ENCODE results near the gene SOX12.

The SOX12 gene

DNA sequence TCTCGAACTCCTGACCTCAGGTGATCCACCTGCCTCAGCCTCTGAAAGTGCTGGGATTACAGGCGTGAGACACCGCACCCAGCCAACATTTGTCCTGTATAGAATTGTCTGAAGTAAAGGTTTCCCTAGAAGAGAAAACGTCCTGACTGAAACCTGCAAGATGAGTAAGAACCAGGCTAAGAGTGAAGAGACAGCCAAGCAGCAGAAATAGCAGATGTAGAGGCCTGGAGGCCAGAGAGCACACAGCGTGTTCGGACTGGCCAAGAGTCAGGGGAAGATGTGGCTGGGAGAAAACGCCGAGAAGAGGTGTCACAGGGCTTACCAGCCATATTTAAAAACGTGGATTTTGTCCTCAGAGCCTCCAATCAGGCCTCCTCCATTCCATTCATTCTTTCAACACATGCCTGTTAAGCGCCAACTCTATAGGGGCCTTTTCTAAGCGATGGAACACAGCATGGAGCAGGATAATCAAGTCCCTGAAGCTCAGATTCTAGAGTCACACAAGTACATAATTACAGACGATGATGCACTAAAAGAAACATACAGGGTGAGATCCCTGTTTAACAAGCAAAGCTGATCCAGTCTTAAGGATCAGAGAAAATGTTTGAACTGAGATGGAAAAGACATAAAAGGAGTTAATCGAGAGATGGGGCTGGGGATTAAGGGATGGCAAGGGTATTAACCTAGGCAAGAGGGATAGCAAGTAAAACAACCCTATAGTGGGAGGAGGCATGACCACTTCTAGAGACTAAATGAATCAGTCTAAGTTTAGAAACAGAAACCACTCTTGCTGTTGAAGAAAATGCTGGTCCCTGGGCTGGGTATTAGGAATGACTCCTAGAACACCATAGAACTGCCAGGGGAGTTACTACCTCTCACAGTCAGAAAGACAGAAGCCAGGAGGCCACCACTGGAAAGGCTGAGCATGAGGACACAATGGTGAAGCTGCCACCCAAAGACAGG is 23.2 kb upstream of the SOX12 start:
- DNase-seq: no peak

DNA sequence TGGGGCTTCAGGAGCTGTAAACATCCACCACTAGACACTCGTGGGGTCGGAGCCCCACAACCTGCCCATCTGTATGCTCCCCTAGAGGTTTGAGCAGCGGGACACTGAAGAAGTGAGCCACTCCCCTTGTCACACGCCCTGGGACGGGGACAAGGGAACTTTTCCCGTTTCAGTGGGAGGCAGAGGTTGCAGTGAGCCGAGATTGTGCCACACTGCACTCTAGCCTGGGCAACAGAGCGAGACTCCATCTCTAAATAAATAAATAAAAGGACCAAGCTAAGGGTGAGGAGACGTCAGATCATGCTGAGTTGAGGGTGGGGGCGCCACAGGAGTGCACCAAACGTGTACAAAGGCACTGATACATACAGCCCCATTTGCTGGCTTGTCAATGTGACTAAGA is 19.6 kb upstream of the SOX12 start:
- no peak for DNase-seq

DNA sequence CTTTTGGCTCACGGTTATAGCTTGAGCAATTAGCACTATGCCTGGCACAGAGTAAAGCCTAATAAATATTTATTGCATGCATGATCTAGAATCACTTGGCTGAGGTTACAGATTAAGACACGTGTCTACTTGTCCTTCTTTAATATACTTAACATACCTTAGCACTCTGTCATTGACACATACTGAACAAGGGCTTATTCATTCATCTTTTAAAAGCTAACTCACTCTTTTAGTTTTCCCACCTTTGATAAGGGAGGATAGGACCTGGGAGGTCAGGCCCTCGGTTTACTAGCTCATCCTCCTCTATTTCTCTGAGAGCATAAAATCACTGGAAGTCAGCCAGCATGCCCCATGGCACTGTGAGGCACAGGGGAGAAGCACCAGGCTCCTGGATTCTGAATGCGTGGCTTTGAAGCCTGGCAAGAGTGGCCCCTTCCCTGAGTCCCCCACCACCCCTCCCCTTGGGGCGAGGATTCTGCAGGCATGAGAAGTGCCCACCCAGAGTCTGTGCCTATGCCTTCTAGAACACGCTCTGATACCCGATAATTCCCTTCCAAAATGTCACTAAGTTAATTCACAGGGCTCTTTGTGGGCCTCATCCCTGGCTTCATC is 16.8 kb upstream of the SOX12 start:
- DNase-seq: no peak

DNA sequence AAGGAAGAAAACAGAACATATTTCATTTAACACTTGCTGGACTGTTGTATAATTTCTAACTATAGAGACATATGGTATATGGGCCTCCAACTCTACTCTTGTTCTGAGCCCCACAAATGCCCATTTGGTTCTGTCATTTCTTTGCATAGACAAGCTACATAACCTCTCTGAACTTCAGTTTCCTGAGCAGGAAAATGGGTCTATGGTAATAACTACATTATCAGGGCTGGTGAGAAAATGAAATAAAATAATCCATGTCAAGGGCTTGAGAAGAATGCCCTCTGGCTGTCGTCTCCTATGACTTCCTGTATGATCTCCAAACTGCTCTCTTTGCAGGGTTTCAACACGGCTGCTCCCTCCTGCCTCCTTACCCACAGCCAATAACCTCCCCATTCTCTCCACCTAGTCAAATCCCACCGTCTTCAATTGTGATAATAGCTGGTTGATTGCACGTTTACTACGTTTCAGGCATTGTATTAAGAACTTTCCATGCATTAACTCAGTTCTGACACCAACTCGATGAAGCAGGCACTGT is 16.0 kb upstream of the SOX12 start:
- DNase-seq: no peak

DNA sequence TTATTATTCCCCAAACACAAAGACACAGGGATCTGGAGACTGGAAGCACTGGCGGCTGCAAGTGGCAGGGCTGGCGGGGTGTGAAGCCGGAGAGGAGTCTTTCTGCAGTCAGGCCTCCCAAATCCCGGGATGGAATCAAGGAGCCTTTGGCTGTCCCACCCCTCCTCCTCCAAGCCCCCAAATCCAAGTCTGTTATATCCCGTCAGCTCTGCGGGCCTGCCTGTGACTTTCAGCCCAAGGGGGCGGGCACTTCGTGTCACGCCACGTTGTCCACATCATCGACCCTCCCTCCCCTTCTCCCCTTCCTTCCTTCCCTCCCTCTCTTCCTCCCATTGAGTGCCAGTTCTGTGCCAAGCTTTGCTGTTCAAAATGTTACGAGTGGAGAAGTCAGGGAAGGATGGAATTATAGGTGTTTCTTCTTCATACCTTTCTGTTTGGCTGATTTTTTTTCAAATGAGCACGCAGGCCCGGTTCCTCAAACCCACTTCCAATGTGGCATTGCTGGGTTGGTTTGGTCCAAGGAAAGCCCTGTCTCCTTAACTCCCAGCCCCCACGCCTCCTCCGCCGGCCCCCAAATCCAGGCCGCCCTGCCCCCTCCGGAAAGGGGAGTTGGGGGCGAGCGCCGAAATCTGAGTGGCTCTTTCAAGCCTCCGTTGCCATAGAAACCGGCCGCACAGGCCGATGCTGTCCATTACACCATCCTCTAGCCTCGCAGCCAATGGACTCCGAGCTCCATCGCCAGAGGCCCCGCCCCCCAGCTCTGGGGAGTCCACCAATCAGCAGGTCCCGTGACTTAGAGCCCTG is 15.3 kb upstream of the SOX12 start:
- peak; percentile 71 for DNase-seq

DNA sequence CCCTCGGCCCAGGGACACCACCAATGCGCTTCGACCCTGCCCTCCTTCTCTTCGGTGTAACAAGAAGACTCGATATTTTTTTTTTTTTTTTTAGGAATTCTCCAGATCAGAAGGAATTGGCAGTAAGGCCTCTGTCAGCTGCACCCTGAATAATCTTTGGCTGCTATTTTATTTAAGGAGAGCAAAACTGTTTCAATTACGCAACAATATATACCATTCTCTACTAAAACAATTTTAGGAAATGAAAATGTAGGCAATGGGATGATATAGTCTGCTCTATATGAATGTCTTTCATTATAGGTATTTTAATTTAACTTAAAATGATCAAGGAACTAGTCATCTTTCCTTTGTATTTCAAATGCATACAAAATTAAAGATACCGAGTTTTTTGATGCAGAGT is 14.7 kb upstream of the SOX12 start:
- DNase-seq: no peak

DNA sequence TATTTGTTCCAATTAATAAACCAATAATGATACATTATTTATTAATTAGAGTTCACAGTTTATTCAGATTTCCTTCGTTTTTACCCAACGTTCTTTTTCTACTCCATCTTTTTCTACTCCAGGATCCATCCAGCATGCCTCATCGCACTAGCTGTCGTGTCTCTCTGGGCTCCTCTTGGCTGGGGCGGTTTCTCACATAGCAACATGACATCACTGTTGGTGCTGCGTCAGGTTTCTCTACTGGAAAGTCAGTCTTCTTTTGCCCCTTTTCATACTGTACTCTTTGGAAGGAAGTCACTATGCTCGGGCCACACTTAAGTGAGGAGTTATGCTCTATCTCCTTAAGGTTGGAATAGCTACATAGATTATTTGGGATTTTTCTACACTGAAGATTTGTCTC is 13.7 kb upstream of the SOX12 start:
- DNase-seq: no peak

DNA sequence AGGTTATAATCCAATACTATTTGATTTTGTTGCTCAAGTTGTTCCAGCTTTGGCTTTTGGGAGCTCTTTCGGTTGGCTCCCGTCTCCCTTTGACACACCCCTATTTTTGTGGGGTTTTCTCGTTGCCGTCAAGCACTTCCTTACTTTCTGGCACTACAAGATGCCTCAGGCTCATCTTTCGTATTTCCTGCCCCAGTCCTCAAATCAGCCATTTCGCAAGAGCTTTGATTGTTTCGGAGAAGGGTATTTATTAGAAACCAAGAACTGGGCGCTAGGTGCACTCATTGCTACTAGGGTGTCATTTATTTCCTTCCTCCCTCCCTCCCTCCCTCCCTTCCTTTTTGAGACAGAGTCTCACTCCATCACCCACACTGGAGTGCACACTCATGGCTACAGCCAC is 13.3 kb upstream of the SOX12 start:
- no peak for DNase-seq

DNA sequence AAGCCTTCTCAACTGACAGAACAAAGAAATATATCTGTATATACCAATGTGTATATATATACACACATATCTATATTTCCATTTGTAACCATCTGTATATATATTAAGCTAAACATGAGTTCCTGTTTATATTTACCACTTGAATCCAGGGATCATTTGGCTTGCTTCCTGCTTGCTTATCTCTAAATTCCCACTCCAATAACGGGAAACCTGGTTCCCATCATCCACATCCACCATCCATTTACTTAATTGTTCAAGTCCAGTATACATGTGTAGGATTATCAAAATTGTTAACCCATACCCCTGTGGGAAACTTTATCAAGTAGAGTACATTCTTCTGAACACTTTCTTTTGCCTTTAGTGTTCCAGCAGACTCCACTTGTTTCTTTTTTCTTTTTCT is 12.5 kb upstream of the SOX12 start:
- no peak for DNase-seq

DNA sequence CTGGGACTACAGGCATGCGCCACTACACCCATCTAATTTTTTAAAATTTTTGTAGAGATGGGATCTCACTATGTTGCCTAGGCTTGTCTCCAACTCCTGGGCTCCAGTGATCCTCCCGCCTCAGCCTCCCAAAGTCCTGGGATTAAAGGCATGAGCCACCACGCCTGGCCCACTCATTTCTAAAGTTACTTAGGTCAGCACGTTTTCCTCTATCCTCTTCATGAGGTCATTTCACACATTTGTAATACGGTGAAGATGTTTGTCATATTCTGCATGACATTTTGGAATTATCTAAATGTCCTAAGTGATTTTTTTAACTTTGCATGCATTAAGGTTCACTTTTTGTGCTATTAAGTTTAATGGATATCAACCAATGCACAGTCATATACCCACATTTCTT is 11.9 kb upstream of the SOX12 start:
- no peak for DNase-seq

DNA sequence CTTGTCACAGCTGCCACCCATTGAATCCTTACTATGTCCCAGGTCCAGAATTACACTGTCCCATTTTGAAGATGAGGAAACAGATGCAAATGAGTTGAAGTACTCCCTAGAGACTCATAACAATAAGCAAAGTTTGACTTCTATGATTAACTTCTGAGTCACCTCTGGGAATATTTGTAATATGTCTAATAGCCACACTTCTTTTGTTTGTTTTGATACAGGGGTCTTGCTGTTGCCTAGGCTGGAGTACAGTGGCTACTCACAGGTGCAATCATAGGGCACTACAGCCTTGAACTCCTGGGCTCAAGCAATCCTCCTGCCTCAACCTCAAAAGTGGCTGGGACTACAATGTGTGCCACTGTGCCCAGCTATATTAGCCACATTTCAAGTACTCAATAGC is 11.4 kb upstream of the SOX12 start:
- DNase-seq: no peak

DNA sequence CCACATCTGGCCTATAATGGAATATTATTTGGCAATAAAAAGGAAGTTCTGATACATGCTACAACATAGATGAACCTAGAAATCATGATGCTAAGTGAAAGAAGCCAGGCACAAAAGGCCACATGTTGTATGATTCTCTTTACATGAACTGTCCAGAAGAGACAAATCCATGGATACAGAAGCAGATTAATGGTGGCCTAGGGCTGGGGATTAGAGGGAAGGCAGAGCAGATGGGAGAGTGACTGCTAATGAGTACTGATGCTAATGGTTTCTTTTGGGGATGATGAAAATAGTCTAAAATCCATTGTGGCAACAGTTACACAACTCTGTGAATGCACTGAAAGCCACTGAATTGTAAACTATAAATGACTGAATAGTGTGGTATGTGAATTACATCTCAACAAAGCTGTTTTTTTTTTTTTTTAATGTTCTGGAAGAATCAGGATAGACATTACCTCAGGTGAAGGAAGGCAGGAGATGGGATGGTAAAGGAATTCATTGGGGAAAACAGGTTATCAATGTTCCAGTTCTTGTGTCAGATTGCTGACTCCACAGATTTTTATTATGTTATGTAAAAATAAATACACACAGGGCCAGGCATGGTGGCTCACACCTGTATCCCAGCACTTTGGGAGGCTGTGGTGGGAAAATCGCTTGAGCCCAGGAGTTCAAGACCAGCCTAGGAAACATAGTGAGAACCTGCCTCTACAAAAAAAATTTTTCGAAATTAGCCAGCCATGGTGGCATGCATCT is 8.9 kb upstream of the SOX12 start:
- no peak for DNase-seq

DNA sequence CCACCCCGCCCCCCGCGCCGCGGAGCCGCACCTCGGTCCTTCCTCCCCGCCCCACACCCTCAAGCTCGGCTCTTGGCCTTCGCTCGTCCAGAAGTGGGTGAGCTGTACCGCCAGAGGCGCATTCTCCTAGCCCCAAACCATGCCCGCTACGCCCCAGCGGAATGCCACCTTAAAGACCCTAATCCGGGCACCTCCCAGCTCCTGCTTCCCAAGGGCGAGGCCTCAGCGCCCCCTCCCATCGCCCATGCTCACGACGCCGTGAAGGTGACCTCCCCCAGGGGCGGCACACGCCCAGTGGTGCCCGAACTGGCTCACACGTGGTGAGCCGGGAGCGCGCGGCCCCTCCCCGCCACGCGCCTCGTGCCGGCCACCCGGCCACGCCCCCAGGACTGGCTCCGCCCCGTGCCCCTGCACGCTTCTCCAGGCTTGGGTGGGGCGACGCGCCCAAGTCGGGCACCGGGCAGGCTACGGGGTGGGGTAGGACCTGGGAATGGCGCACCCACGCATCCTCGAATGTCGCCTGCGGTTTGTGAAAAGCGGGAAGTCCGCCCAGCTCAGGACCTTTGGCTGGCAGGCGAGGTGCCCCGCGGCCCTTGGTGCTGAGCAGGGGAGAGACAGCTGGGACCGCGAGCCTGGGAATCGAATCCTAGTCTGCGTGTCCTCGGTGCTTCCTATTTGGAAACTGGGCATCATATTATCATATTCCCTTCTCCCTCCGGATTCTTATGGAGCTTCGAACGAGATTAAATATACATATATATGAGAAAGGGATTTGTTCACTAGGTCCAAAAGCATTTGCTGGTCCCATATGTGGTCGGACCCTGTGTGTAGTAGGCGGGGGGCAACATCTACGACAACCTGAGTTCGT is 941 bp upstream of the SOX12 start:
- DNase-seq: peak; percentile 89

DNA sequence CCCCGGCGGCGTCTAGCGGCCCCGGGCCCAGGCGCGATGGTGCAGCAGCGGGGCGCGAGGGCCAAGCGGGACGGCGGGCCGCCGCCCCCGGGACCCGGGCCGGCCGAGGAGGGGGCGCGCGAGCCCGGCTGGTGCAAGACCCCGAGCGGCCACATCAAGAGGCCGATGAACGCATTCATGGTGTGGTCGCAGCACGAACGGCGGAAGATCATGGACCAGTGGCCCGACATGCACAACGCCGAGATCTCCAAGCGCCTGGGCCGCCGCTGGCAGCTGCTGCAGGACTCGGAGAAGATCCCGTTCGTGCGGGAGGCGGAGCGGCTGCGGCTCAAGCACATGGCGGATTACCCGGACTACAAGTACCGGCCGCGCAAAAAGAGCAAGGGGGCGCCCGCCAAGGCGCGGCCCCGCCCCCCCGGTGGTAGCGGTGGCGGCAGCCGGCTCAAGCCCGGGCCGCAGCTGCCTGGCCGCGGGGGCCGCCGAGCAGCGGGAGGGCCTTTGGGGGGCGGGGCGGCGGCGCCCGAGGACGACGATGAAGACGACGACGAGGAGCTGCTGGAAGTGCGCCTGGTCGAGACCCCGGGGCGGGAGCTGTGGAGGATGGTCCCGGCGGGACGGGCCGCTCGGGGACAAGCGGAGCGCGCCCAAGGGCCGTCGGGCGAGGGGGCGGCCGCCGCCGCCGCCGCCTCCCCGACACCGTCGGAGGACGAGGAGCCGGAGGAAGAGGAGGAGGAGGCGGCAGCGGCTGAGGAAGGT is 715 bp downstream of the SOX12 start:
- DNase-seq: peak; percentile 32

DNA sequence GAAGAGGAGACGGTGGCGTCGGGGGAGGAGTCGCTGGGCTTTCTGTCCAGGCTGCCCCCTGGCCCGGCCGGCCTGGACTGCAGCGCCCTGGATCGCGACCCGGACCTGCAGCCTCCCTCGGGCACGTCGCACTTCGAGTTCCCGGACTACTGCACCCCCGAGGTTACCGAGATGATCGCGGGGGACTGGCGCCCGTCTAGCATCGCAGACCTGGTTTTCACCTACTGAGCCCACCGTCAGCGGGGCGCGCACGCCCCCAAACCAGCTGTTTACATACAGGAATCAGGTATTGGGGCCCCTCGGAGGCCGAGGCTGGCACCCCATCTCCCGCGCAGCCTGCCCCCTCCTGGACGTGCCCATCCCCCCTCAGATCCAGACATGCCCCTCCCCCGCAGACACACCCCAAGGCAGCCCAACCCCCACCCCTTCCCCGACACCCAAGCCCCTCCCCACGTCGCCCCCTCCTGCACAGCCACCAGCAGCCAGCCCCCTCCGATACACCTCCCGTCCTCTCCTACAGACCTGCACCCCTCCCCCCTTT is 1.4 kb downstream of the SOX12 start:
- no peak for DNase-seq

DNA sequence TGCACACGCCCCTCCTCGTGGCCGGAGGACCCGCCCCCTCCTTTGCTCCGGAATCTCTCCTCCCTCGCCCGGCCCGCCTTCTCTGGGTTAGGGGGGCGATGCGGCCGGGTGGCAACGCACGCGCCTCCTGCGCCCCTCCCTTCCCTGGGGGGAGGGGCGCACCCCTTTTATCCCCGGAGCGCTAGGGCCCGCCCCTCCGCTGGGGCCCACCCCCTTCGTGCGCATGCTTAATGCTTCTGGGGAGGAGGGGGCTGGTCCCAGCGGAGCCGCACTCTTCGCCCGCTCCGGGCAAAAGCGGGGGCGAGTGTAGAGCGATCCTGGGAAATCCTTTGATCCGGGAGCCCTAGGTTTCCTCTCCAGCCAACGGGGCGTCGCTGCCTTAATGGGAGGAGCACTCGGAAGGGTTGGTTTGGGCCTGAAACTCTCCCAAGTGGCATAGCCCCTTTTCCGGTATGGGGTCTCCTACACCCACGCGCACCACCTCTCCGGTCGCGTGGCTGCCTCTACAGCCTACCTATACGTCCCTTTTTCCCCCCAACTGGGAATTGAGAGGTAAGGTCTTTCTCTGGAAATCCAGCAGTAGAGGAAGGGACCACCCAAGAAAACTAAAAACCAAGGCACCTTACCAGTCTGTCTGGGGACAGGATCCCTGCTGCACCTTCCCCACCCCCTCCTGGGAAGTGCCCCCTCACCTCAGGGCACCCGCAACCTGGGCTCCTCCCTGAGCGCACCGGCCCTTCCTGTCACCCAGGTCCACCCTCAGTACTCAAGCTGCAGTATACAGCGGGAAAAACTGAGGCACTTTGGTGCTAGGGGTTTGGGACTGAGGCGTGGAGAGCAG is 2.1 kb downstream of the SOX12 start:
- DNase-seq: peak; percentile 48

DNA sequence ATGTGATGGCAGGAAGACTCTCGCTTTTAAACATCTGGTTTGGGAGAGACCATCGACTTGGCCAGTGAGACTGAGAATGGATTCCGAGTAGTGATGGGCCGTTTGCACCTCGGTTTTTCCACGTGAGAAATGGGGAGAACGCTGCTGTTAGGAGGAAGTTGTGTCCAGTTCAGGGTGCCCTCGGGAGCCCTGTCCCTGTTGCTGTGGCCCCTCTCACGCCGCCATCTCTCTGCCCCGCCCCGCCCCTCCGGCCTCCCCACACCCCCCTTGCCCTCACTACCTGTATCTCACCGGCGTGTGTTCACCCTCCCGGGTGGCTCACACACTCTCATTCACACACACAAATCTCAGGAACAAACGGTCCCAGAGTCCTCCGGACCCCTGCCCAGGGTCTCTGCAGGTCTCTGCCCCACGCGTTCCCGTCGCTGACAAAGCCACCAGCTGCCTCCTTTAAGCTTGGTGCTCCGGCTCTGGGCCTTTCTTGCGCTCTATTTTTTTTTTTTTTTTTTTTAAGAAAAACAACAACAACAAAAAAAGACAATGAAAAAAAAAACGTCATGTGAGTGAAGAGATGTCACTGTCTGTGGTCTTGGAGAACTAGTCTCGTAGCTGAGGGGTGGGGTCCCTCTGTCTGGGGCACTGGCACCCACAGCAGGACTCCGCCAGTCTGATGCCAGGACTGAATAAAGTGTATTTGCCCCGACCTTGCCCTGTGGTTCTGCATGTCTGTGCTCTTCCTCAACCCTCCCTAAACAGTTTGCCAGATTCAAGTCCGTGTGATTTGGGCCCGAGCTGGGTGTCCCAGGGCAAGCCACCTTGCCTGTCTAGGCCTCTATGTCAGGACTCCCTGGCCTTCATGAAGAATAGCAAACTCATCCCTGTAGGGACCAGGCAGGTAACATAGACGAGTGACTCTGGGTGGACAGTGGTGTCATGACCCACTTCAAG is 2.9 kb downstream of the SOX12 start:
- no peak for DNase-seq

DNA sequence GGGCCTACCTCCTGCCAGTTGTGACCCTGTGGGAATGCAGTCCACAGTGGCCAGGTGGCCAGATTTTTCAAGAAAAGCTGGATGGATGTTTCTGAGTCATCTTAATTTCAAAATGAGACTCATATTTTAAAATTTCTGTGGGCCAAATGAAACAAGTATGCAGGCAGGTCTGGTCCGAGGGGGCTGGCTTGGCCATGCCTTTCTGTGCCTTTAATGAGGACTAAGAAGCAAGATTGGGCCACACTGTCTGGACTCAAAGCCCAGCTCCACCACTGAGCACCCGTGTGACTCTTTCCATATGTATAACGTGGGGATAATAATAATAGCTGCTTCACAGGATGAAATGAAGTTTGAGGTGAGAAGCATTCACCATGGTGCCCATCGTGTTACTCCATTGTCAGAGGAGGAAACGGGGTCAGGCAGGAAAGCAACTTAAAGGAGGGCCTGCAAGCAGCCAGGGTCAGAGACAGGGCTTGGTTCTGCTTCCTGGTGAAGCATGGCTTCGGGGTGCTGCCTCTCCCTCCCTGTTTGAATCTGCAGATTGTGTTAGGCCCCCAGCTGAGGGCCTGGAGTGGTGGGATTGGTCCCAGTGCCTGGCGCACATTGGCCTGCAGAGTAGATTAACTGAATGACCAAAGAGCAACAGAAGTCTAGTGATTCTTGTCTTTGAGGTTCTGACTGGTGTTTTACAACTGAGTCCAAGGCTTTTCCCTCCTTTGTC is 3.8 kb downstream of the SOX12 start:
- no peak for DNase-seq

All from stimulated activated naive CD4-positive, alpha-beta T cell treated with Interleukin-2 at 50 U/mL for 16 hours (primary cell).